ENCODE results near the gene MYBPC2. TPM values are rescaled to one million over a fixed set of nuclear protein-coding genes. Genes with fewer than 3 reads are reported as not detected.

MYBPC2 gene
- total RNA-seq, 1 donor from 2014 or later = 0.77 TPM

DNA sequence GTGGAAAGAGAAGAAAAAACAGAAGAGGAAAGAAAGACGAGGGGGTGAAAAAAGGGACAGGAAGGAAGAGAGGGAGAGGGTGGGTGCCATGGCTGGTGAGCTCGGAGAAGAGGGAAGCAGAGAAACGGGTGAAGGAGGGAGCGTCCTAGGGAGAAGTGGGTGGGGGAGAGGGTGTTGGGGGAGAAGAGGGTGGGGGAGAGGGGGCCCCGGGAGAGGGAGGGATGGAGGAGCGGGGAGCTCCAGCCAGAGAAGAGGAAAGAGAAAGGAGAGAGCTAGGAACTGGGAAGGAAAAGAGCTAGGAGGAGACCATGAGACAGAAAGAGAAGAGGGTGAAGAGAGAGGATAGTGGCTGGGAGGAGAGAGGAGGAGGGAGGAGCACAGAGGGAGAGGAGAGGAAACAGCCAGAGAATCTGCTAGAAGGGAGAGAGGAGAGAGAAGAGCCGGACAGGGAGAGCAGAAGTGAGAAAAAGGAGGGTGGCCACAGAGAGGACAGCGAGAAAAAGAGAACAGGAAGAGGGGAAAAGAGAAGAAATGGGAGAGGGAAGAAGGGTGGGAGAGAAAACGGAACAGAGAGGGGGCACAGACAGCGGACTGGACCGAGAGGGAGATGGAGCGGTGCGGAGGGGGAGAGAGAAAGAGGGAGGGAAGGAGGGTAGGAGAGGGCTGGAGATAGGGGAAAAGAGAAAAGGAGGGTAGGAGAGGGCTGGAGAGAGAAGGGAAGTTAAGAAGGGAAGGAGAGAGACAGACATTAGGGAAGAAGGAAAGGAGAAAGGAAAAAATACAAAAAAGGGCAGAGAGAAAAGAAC, 55.9 kb downstream of the MYBPC2 start:
- peaks cover 73% of the 10 kb centered on the region for H3K27me3 ChIP-seq
- no peak overlapping the region for H3K27ac ChIP-seq
- H3K27ac Mint-ChIP-seq = no peak overlapping the region
- no peak overlapping the region for H3K4me2 ChIP-seq
- H3K27me3 Mint-ChIP-seq (ENCODE audit: insufficient read depth, low read depth) = peaks cover 25% of the 10 kb centered on the region
- H4K20me1 ChIP-seq (ENCODE audit: low read depth) = no peaks in the 10 kb centered on the region
- no peak overlapping the region for H3K9ac ChIP-seq
- peaks cover 23% of the 10 kb centered on the region for H3K9me3 Mint-ChIP-seq
- H3K4me3 ChIP-seq = no peak overlapping the region
- H3K79me2 ChIP-seq (ENCODE audit: low read depth) = no peaks in the 10 kb centered on the region
- H3K36me3 ChIP-seq = no peaks in the 10 kb centered on the region
- no peak overlapping the region for H3K4me3 Mint-ChIP-seq
- no peak overlapping the region for H2AFZ ChIP-seq (replicated peaks)
- H3K4me1 ChIP-seq = no peaks in the 10 kb centered on the region
- peaks cover 20% of the 10 kb centered on the region for H3K36me3 Mint-ChIP-seq
- H3K9me3 ChIP-seq (ENCODE audit: low read depth) = peaks cover 9% of the 10 kb centered on the region
- peaks cover 11% of the 10 kb centered on the region for H3F3A ChIP-seq (ENCODE audit: low read depth)
- H3K4me1 Mint-ChIP-seq = peaks cover 36% of the 10 kb centered on the region
- no peak for DNase-seq (ENCODE audit: low spot score)
- TF ChIP-seq, protein P1, sequence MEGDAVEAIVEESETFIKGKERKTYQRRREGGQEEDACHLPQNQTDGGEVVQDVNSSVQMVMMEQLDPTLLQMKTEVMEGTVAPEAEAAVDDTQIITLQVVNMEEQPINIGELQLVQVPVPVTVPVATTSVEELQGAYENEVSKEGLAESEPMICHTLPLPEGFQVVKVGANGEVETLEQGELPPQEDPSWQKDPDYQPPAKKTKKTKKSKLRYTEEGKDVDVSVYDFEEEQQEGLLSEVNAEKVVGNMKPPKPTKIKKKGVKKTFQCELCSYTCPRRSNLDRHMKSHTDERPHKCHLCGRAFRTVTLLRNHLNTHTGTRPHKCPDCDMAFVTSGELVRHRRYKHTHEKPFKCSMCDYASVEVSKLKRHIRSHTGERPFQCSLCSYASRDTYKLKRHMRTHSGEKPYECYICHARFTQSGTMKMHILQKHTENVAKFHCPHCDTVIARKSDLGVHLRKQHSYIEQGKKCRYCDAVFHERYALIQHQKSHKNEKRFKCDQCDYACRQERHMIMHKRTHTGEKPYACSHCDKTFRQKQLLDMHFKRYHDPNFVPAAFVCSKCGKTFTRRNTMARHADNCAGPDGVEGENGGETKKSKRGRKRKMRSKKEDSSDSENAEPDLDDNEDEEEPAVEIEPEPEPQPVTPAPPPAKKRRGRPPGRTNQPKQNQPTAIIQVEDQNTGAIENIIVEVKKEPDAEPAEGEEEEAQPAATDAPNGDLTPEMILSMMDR (IDR thresholded peaks at IDR 0.05) = no peak
- TF ChIP-seq EZH2 (IDR thresholded peaks at IDR 0.05) (no peak), EZH2phosphoT487 (IDR thresholded peaks at IDR 0.05) (no peak)

DNA sequence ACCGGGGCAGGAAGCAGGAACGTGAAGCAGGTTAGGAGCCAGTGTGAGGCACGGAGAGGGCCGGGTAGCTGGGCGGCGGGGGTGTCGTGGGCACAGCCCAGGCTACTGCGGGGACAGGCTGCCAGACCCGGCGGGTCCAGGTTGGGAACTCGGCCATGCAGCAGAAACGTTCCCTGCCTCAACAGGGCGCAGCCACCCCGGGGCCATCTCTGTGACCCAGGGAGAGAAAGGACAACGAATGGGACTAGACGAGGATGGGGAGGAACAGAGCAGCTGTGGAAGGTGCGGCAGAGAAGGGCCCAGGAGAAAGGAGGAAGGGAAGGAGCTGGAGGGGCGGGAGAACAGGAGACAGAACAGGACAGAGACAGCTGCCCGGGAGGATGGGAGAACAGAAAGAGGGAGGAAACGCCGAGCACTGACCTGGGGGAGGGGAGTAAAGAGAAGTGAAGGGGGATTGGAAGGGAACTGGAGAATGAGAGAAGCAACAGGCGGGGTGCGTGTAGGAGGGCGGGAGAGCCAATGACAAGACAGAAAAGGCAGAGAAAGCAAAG, 56.8 kb downstream of the MYBPC2 start:
- H3K4me1 Mint-ChIP-seq = peaks cover 36% of the 10 kb centered on the region
- no peak overlapping the region for H2AFZ ChIP-seq (replicated peaks)
- H3K36me3 ChIP-seq = no peaks in the 10 kb centered on the region
- H3K27ac Mint-ChIP-seq = peak overlapping the region; percentile 8
- peaks cover 82% of the 10 kb centered on the region for H3K27me3 ChIP-seq
- no peak overlapping the region for H3K27ac ChIP-seq
- TF ChIP-seq EZH2 (IDR thresholded peaks at IDR 0.05) (no peak), EZH2phosphoT487 (IDR thresholded peaks at IDR 0.05) (no peak)
- H3K36me3 Mint-ChIP-seq = peaks cover 20% of the 10 kb centered on the region
- no peak overlapping the region for H3K4me3 ChIP-seq
- no peak overlapping the region for H3K4me3 Mint-ChIP-seq
- H3K27me3 Mint-ChIP-seq (ENCODE audit: insufficient read depth, low read depth) = peaks cover 27% of the 10 kb centered on the region
- peaks cover 23% of the 10 kb centered on the region for H3K9me3 Mint-ChIP-seq
- DNase-seq (ENCODE audit: low spot score) = no peak
- H3K9me3 ChIP-seq (ENCODE audit: low read depth) = peaks cover 9% of the 10 kb centered on the region
- H3F3A ChIP-seq (ENCODE audit: low read depth) = peaks cover 8% of the 10 kb centered on the region
- no peaks in the 10 kb centered on the region for H4K20me1 ChIP-seq (ENCODE audit: low read depth)
- H3K9ac ChIP-seq = no peak overlapping the region
- H3K4me2 ChIP-seq = peak overlapping the region; percentile 16
- H3K79me2 ChIP-seq (ENCODE audit: low read depth) = no peaks in the 10 kb centered on the region
- H3K4me1 ChIP-seq = no peaks in the 10 kb centered on the region

DNA sequence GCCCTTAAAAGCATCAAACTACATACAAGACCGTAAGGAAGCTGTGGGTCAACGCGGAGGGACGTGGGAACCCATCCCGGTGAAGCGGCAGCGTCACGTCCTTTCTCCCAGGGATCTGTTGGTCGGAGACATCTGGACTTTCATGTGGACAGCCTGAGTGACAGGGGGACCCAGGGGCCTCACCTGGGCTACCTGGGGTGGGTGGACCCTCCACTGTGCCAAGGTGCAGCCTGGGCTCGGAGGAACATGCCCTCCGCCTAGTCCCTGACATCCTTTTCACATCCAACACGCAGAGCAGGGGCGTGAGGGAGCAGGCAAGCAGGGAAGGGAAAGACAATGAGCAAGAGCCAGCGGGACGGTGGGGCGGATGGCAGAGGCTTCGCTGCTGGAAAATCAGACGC, 57.7 kb downstream of the MYBPC2 start:
- no peak for DNase-seq (ENCODE audit: low spot score)
- Mint-ChIP-seq H3K27me3 (ENCODE audit: insufficient read depth, low read depth) (peaks cover 27% of the 10 kb centered on the region), H3K4me3 (peak overlapping the region; percentile 14), H3K9me3 (peaks cover 21% of the 10 kb centered on the region), H3K4me1 (peaks cover 36% of the 10 kb centered on the region), H3K27ac (no peak overlapping the region), H3K36me3 (peaks cover 17% of the 10 kb centered on the region)
- H3K9ac ChIP-seq = no peak overlapping the region
- H3K27me3 ChIP-seq = peaks cover 91% of the 10 kb centered on the region
- H3K4me1 ChIP-seq = no peaks in the 10 kb centered on the region
- H3K4me2 ChIP-seq = no peak overlapping the region
- H3K9me3 ChIP-seq (ENCODE audit: low read depth) = peaks cover 9% of the 10 kb centered on the region
- no peak overlapping the region for H3K27ac ChIP-seq
- H2AFZ ChIP-seq (replicated peaks) = no peak overlapping the region
- no peaks in the 10 kb centered on the region for H3K79me2 ChIP-seq (ENCODE audit: low read depth)
- peaks cover 5% of the 10 kb centered on the region for H3F3A ChIP-seq (ENCODE audit: low read depth)
- no peak overlapping the region for H3K4me3 ChIP-seq
- TF ChIP-seq, protein P1 (IDR thresholded peaks at IDR 0.05) = no peak
- no peaks in the 10 kb centered on the region for H3K36me3 ChIP-seq
- no peaks in the 10 kb centered on the region for H4K20me1 ChIP-seq (ENCODE audit: low read depth)

DNA sequence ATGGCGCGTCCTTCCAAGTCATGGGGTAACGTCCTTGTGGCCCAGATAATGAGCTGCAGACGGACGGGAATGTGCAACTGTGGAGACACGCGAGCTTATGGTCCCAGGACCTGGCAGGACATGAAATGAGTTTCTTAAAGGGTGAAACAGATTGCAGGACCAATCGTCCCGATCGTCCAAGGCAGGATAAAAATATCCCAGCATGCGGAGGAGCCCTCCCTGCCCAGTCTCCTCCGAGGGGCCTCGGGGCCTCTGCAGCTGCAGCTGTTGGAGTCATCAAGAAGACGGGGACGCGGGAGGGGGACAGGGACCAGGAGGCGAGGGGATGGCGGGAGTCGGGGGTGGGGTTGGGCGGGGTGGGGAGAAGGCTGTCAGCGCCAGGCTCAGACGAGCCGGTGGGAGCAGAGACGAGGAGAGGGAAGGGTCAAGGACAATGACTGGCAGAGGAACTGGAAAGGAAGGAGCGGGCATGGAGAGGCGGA, 58.3 kb downstream of the MYBPC2 start:
- no peaks in the 10 kb centered on the region for H3K4me1 ChIP-seq
- peaks cover 36% of the 10 kb centered on the region for H3K4me1 Mint-ChIP-seq
- H3K4me2 ChIP-seq = no peak overlapping the region
- H3K79me2 ChIP-seq (ENCODE audit: low read depth) = no peaks in the 10 kb centered on the region
- peaks cover 12% of the 10 kb centered on the region for H3K36me3 Mint-ChIP-seq
- H3K27ac ChIP-seq = no peak overlapping the region
- no peak overlapping the region for H2AFZ ChIP-seq (replicated peaks)
- TF ChIP-seq, protein P1 (IDR thresholded peaks at IDR 0.05) = no peak
- peaks cover 29% of the 10 kb centered on the region for H3K27me3 Mint-ChIP-seq (ENCODE audit: insufficient read depth, low read depth)
- H3K27me3 ChIP-seq = peaks cover 91% of the 10 kb centered on the region
- H3K4me3 Mint-ChIP-seq = peak overlapping the region; percentile 1
- no peak overlapping the region for H3K9ac ChIP-seq
- peaks cover 5% of the 10 kb centered on the region for H3F3A ChIP-seq (ENCODE audit: low read depth)
- peaks cover 16% of the 10 kb centered on the region for H3K9me3 Mint-ChIP-seq
- H3K27ac Mint-ChIP-seq = no peak overlapping the region
- DNase-seq (ENCODE audit: low spot score) = no peak
- no peak overlapping the region for H3K4me3 ChIP-seq
- peaks cover 8% of the 10 kb centered on the region for H3K9me3 ChIP-seq (ENCODE audit: low read depth)
- no peaks in the 10 kb centered on the region for H4K20me1 ChIP-seq (ENCODE audit: low read depth)
- no peaks in the 10 kb centered on the region for H3K36me3 ChIP-seq

Data from neural progenitor cell (in vitro differentiated cells).